Heart left ventricle (tissue), 16 donors: ENCODE measurements around the gene LRRC38. TPM values are rescaled to one million over a fixed set of nuclear protein-coding genes. Genes with fewer than 3 reads are reported as not detected.
A peak's percentile ranks its signal among the peaks of the same experiment; 100 is the strongest.

ENCODE experiments used
- ATAC-seq, 4 donors: fragments of 200-7000 bp; cut with Tn5 transposase; one replicate each; pipeline ENCODE4 v1.9.1; 2020 to 2022; ENCODE audit warnings: moderate library complexity in 4 of 4, mild to moderate bottlenecking in 3 of 4, moderate number of reproducible peaks in 1 of 4
- DNase-seq, 5 donors: peaks; one replicate each; pipeline ENCODE4 v3.0.0-alpha.2; 2020
- H3K27ac ChIP-seq, 12 donors: fragments of 200-600 bp; sonication (generic) in 4 of 12; one replicate each; pipeline versions ENCODE4 v1.5.0 to v1.8.0; 2016 to 2022; ENCODE audit warnings: mild to moderate bottlenecking in 2 of 12
- H3K27me3 ChIP-seq, 9 donors: fragments of 200-600 bp; sonication (generic) in 2 of 9; one replicate each; pipeline versions ENCODE4 v1.5.1 to v1.8.0; 2016 to 2022; ENCODE audit warnings: mild to moderate bottlenecking in 3 of 9
- H3K36me3 ChIP-seq, 9 donors: fragments of 200-600 bp; sonication (generic) in 2 of 9; one replicate each; pipeline versions ENCODE4 v1.5.0 to v1.8.0; 2018 to 2022; ENCODE audit warnings: mild to moderate bottlenecking in 2 of 9
- H3K4me1 ChIP-seq, 12 donors: fragments of 200-600 bp; sonication (generic) in 4 of 12; one replicate each; pipeline versions ENCODE4 v1.5.0 to v1.8.0; 2016 to 2022; ENCODE audit warnings: mild to moderate bottlenecking in 3 of 12
- H3K4me3 ChIP-seq, 12 donors: fragments of 200-600 bp; sonication (generic) in 4 of 12; one replicate each; pipeline versions ENCODE4 v1.5.0 to v1.8.0; 2017 to 2022; ENCODE audit warnings: mild to moderate bottlenecking in 9 of 12, moderate library complexity in 4 of 12
- H3K9me3 ChIP-seq, 12 donors: fragments of 200-600 bp; sonication (generic) in 4 of 12; one replicate each; pipeline versions ENCODE4 v1.5.0 to v1.8.0; 2016 to 2022; ENCODE audit warnings: mild to moderate bottlenecking in 1 of 12
- CTCF ChIP-seq, 12 donors: fragments of 200-600 bp; sonication (generic) in 4 of 12; IDR thresholded peaks; one replicate each; pipeline versions ENCODE4 v1.5.0 to v1.8.0; 2018 to 2022; ENCODE audit warnings: antibody characterized with exemption in 12 of 12, mild to moderate bottlenecking in 5 of 12
- POLR2A ChIP-seq, 2 donors: fragments of 450-650 bp; IDR thresholded peaks; one replicate each; pipeline ENCODE4 v1.6.1; 2017; ENCODE audit warnings: antibody characterized with exemption in 2 of 2, mild to moderate bottlenecking in 2 of 2, moderate library complexity in 2 of 2
- WGBS, 4 donors: extraction: QIAGEN DNeasy Blood & Tissue Kit in 2 of 4; methylation state at CpG; one replicate each; pipeline versions ENCODE4 v1.1.5 to v1.1.7; 2013 to 2018; 5-methylcytosine and 5-hydroxymethylcytosine counted together
- intact Hi-C, 10 donors: fragments of 100-400 bp; cut with DNase I; formaldehyde crosslinking; loops; one replicate each; pipeline versions ENCODE4 v1.11.1 to v1.14.2; 2022
- polyA plus RNA-seq, 2 donors: library from polyadenylated mRNA; stranded (reverse); fragments of 200-250 nt; gene quantifications; one replicate each; pipeline ENCODE4 v1.2.3, GENCODE V29; 2013
- total RNA-seq, 9 donors: library from RNA; depleted of rRNA in 2 of 9; stranded (reverse); fragments of >200 nt in 2 of 9; fragmentation: NEBNext Ultra II Directional in 3 of 9; extraction: Animal tissue kit (Norgen Biotek cat#: 25700) in 3 of 9; gene quantifications; one replicate each; pipeline versions ENCODE4 v1.1.0 to v1.2.4, GENCODE V29; 2016 to 2023
- donor health status: ischemic (EF 13 %, LVEDD 7.1; RV severe dilation, severe dysfunction).
- donor health status: healthy with polysubstance abuse.
- donor health status: DM: no; HTN: yes; CAD: no.
- donor health status: DM: no; HTN: no; CAD: no.
- donor health status: ischemic (EF 25% LVEDD 6.9; RV normal size, moderate dysfunction).
- donor health status: ischemic (EF 25% LVEDD 5.7; RV mildly dilated, moderate dysfunction).
- donor health status: healthy.
- donor health status: DM: yes; HTN: yes; CAD: no.
- donor health status: ischemic (EF 35%, LVEDD 5.7; RV mildly dilated, moderate dysfunction).
- donor health status: nonischemic (EF 11% LVEDD 7.7; RV severe dilation, severe dysfunction).
- donor health status: DM: yes; HTN: yes; CAD: no.
- donor health status: PGD.
- donor health status: ischemic (EF 29% LVEDD 5.4; RV normal size, mild dysfunction).
- donor health status: nonischemic (EF 23%, LVEDD 6.1; RV moderate dilation, normal function).

The LRRC38 gene
- total and polyA plus RNA-seq, 11 donors = 0.20 to 4.4 (median 1.7) TPM; not detected in 2

- no peak for TF ChIP-seq CTCF (IDR thresholded peaks at IDR 0.05)
- TF ChIP-seq POLR2A (IDR thresholded peaks at IDR 0.05) = no peak
- H3K9me3 ChIP-seq = no peaks in the 10 kb centered on the region
- H3K4me1 ChIP-seq = peaks cover 0 to 34% (median 2%) of the 10 kb centered on the region in 12 donors
- H3K27me3 ChIP-seq = peaks cover 0 to 3% (median 0%) of the 10 kb centered on the region in 9 donors
- H3K36me3 ChIP-seq = no peaks in the 10 kb centered on the region
- intact Hi-C loops = no loop called here
- no peak overlapping the region for H3K4me3 ChIP-seq
- 20 to 36% (median 33%) methylated on average over 4 of the region's 4 CpGs for WGBS, 4 donors
- peak overlapping the region in 8 of 12 donors; percentile 48 to 88 (median 79) for H3K27ac ChIP-seq
- DNase-seq (no peak), ATAC-seq (peak in 1 of 4 donors; percentile 1)
Measured at GRCh38 chr1:13536571-13536970, 22.8 kb upstream of the LRRC38 start.

- 40 to 44% (median 43%) methylated on average over 6 of the region's 6 CpGs for WGBS, 4 donors
- intact Hi-C loops = no loop called here
- H3K36me3 ChIP-seq = no peaks in the 10 kb centered on the region
- DNase-seq = peak in 4 of 5 donors; percentile 54 to 81 (median 70)
- peak overlapping the region; percentile 17 to 88 (median 76) for H3K27ac ChIP-seq
- H3K27me3 ChIP-seq = peaks cover 0 to 3% (median 0%) of the 10 kb centered on the region in 9 donors
- peak; percentile 94 to 98 (median 96) for ATAC-seq
- H3K9me3 ChIP-seq = no peaks in the 10 kb centered on the region
- peaks cover 0 to 25% (median 0%) of the 10 kb centered on the region in 12 donors for H3K4me1 ChIP-seq
- TF ChIP-seq POLR2A (IDR thresholded peaks at IDR 0.05) (no peak), CTCF (IDR thresholded peaks at IDR 0.05) (no peak)
- H3K4me3 ChIP-seq = no peak overlapping the region
Measured at GRCh38 chr1:13535227-13535626, 21.4 kb upstream of the LRRC38 start.

- ATAC-seq (peak; percentile 67 to 83 (median 74)), DNase-seq (no peak)
- TF ChIP-seq POLR2A (IDR thresholded peaks at IDR 0.05) (no peak), CTCF (IDR thresholded peaks at IDR 0.05) (no peak)
- 55 to 63% (median 59%) methylated on average over 6 of the region's 6 CpGs for WGBS, 4 donors
- peaks cover 0 to 7% (median 0%) of the 10 kb centered on the region in 12 donors for H3K9me3 ChIP-seq
- no peak overlapping the region for H3K4me3 ChIP-seq
- H3K27me3 ChIP-seq = no peaks in the 10 kb centered on the region
- peaks cover 0 to 4% (median 0%) of the 10 kb centered on the region in 12 donors for H3K4me1 ChIP-seq
- H3K27ac ChIP-seq = peak overlapping the region in 4 of 12 donors; percentile 24 to 46 (median 40)
- intact Hi-C loops = no loop called here
- H3K36me3 ChIP-seq = no peaks in the 10 kb centered on the region
Measured at GRCh38 chr1:13528320-13528719, 14.5 kb upstream of the LRRC38 start.

GRCh38 chr1:13523780-13524477 is 10.1 kb upstream of the LRRC38 start:
- ATAC-seq (peak in 3 of 4 donors; percentile 74 to 86 (median 84)), DNase-seq (no peak)
- WGBS, 4 donors = 39 to 50% (median 43%) methylated on average over 8 of the region's 8 CpGs
- Histone ChIP-seq H3K36me3 (no peaks in the 10 kb centered on the region), H3K4me3 (no peak overlapping the region), H3K9me3 (peaks cover 0 to 9% (median 0%) of the 10 kb centered on the region in 12 donors), H3K4me1 (peaks cover 0 to 4% (median 0%) of the 10 kb centered on the region in 12 donors), H3K27ac (peak overlapping the region in 4 of 12 donors; percentile 24 to 62 (median 41)), H3K27me3 (no peaks in the 10 kb centered on the region)
- intact Hi-C loops = no loop called here
- TF ChIP-seq CTCF (IDR thresholded peaks at IDR 0.05) (no peak), POLR2A (IDR thresholded peaks at IDR 0.05) (no peak)
